ENCODE data around the gene SPOCK3.
"Not testable (repeated sequence)": the region's sequence is repeated elsewhere in the genome, so short reads cannot be mapped to it uniquely, and the experiment has no call there.

SPOCK3 gene

DNA sequence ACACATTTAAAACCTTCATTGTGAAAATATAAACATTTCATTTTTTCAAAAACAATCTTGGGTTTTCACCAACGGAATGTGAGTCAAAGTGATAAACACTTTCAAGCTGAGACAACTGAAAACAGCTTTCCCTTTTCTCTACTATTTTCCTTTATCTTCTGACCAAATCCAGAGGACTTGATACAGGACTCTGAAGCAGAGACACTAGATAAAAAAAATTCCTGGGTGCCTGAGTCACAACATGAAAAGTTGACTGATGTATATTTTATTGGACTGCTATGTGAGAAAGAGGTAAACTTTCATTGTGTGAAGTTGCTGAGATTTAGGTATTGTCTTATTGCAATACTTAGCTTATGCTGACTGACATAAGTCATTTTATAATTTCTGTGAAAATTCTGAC, 411.2 kb downstream of the SPOCK3 start:
- no peak for DNase-seq (ENCODE audit: low read depth)

- no peak for DNase-seq (ENCODE audit: low read depth)
Observed at GRCh38 chr4:166822386-166822785, 411.9 kb downstream of the SPOCK3 start.

- DNase-seq (ENCODE audit: low read depth), result no peak
Observed at GRCh38 chr4:166816890-166817289, 417.4 kb downstream of the SPOCK3 start.

GRCh38 chr4:166808380-166808779, 425.9 kb downstream of the SPOCK3 start:
- no peak for DNase-seq (ENCODE audit: low read depth)

GRCh38 chr4:166802346-166802745, 431.9 kb downstream of the SPOCK3 start:
- DNase-seq (ENCODE audit: low read depth), result no peak

DNA sequence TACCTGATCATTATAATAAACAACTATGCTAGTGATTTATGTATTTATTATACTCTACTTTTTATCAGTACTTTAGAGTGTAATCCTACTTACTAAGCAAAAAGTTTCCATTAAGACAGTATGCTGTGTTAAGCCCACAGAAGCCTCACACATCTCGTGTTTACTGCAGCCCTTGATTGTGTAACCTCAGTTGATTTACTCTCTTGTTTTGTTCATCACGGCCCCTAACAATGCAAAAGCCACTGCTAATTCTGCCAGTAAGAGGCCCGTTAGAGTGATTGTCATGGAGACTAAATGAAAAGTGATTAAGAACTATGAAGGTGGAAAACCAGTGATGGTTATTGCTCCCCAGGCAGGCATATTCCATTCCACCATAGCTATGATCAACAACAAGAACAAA, 436.2 kb downstream of the SPOCK3 start:
- DNase-seq (ENCODE audit: low read depth), result no peak

DNA sequence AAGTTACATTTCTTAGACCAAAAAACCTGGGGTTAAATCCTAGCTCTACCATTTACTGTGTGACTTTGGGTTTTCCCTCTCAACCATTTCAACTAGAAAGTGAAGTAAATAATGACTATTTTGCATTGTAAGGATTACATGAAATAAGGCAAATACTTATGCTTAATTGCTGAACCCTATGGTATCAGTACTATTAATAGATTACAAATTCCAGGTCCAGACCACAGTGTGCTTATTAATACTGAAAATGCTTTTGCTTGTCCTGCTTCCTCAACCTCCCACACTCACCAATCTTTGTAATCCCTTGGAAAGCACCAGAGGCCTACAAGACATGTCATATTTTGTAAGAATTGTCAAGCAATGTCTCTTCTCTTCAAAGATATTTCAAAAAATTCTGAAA, 456.5 kb downstream of the SPOCK3 start:
- DNase-seq (ENCODE audit: low read depth), result no peak

- no peak for DNase-seq (ENCODE audit: low read depth)
Observed at GRCh38 chr4:166763018-166763417, 471.3 kb downstream of the SPOCK3 start.

DNA sequence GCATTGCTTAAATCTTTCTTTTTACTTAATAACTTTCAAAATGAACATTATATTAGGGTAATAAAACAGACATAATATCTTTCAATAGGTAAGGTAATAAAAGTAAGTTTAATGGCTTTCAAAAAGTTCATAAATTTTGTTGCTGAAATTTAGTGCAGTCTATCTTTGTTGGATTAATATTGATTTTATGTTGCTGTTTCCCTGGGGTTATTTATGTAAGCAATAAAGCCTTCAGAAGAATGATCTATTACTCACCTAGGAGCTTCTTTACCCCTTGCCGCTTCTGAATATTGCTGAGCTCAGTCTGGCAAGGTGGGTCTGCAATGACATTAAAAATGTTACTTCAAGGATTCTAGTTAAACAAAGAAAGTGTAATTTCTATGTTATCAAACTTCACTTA, 492.6 kb downstream of the SPOCK3 start:
- no peak for DNase-seq (ENCODE audit: low read depth)

DNA sequence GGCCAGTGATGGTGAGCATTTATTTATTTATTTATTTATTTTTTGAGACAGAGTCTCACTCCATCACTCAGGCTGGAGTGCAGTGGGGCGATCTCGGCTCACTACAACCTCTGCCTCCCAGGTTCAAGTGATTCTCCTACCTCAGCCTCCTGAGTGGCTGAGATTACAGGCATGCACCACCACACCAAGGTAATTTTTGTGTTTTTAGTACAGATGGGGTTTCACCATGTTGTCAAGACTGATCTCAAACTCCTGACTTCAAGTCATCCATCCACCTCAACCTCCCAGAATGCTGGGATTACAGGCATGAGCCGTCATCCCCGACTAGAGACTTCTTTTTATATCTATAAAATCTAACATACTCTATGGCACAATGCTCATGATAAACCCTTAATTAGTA, 495.1 kb downstream of the SPOCK3 start:
- not testable (repeated sequence) for DNase-seq (ENCODE audit: low read depth)

GRCh38 chr4:166737430-166737829, 496.9 kb downstream of the SPOCK3 start:
- DNase-seq (ENCODE audit: low read depth), result no peak

- DNase-seq (ENCODE audit: low read depth), result no peak
Observed at GRCh38 chr4:166735553-166735952, 498.7 kb downstream of the SPOCK3 start.

GRCh38 chr4:166734797-166735196, 499.5 kb downstream of the SPOCK3 start:
- no peak for DNase-seq (ENCODE audit: low read depth)

DNA sequence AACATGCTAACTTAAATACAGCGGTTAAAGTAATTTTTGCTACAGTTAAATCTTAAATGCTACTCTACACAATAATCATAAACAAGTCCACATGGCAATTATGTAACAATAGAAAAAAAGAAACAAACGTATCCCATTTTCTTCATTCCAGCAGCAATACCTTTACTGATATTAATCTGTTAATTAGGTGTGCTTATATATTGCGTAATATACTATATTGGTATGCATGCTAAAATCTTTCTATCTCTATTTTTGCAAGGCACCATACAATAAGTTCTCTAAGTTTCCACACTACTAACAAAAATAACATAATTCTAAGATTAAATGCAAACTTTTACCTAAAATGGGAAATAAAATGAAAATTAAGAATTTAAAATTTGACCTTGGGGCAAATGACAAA, 500.6 kb downstream of the SPOCK3 start:
- DNase-seq (ENCODE audit: low read depth), result no peak

GRCh38 chr4:166726832-166727231, 507.5 kb downstream of the SPOCK3 start:
- no peak for DNase-seq (ENCODE audit: low read depth)

DNA sequence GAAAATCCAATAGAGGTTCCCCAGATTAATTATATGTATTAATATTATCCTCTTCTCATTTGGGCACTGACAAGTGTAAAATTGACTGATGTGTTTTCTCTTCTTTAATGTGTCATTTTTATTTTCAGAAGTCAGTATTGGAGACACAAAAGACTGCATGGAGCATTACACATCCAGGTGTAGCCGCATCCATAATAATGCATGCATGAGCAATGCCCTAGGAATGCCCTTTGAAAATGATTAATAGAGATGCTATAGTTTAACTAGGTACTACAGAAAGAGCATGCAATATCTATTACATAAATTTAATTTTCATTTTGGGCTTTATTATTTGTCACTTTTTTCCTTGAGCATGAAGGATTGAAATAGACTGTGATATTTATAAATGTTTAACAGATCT, 509.9 kb downstream of the SPOCK3 start:
- DNase-seq (ENCODE audit: low read depth), result no peak

DNA sequence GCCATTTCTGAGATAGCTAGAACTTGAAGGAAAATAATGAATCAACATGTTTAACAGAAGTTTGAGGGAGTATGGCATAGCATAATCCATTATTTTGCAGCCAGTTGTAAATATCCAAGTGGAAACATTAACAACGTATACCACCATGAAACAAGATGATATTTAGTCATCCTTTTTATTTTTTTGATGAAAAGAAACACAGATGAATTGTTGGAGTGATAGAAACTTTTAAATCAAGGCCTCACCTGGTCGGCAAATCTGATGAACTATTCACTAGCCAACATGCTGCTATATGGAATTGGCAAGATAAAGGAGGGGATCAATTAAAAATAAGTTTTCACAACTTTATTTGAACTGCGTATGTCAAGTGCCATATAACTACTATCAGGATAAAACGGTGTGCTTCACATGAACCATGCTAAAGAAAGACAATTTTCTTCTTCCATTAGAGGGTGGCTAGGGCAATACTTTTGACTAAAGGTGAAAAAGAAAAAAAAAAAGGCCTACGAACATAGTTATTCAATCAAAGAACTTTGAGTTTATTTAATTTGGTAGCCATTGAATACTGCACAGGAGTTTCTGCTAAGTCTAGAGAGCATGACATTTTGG, 510.7 kb downstream of the SPOCK3 start:
- no peak for DNase-seq (ENCODE audit: low read depth)

DNA sequence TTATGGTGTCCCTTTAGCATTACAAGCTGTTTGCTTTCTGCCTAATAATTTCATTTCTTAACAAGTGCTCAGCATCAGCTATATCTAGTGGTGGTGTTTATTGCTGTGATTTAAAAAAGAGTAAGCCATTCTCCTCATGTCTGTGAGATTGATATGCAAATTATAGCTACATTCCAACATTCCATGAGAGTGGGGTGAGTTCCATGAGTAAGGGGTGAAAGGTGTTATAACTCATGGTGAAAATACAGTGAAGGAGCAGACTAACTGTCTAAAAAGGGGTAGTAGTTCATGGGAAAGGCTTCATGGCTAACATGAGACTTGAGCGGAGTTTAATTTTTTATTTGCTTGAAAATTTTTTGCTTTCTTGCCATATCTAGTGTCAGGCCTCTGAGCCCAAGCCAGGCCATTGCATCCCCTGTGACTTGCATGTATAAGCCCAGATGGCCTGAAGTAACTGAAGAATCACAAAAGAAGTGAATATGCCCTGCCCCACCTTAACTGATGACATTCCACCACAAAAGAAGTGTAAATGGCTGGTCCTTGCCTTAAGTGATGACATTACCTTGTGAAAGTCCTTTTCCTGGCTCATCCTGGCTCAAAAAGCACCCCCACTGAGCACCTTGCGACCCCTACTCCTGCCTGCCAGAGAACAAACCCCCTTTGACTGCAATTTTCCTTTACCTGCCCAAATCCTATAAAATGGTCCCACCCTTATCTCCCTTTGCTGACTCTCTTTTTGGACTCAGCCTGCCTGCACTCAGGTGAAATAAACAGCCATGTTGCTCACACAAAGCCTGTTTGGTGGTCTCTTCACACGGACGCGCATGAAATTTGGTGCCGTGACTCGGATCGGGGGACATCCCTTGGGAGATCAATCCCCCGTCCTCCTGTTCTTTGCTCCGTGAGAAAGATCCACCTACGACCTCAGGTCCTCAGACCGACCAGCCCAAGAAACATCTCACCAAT, 518.3 kb downstream of the SPOCK3 start:
- DNase-seq (ENCODE audit: low read depth), result not testable (repeated sequence)

- no peak for DNase-seq (ENCODE audit: low read depth)
Observed at GRCh38 chr4:166700592-166700991, 533.7 kb downstream of the SPOCK3 start.

DNA sequence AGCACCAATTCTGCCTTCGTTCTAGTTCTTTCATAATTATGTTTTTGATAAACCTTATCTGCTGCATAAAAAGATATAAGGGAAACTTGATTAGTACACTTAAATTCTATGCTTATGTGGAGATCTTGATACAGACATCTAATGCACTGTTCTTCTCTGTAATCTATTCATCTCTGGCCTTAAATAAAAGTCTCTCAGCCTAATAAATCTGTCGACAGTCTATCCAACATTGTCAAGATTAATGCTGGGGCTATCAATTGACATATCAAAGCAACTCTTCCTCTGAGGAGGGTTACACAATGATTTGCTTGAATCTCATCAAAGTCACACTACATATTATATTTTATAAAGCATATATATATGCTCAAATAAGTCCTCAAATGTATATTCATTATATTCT, 545.5 kb downstream of the SPOCK3 start:
- no peak for DNase-seq (ENCODE audit: low read depth)

GRCh38 chr4:166687828-166688227, 546.5 kb downstream of the SPOCK3 start:
- no peak for DNase-seq (ENCODE audit: low read depth)
